Brain microvascular endothelial cell (primary cell): ENCODE results near the gene CCNB1IP1.

ENCODE experiments used
- DNase-seq: peaks from one replicate; pipeline ENCODE4 v3.0.0-alpha.2; 2020
- H3K27ac ChIP-seq: fragments of 250-450 bp; sonication (Bioruptor Pico); 2 replicates; pipeline ENCODE4 v1.5.1; 2020; ENCODE audit warnings: mild to moderate bottlenecking, moderate library complexity
- H3K27me3 ChIP-seq: fragments of 250-450 bp; sonication (Bioruptor Pico); replicated peaks from 2 replicates; pipeline ENCODE4 v1.5.1; 2020; ENCODE audit warnings: mild to moderate bottlenecking
- H3K36me3 ChIP-seq: fragments of 250-450 bp; sonication (Bioruptor Pico); replicated peaks from 2 replicates; pipeline ENCODE4 v1.5.1; 2020; ENCODE audit warnings: mild to moderate bottlenecking
- H3K4me3 ChIP-seq: 2 replicates; pipeline ENCODE4 v1.5.1; 2011; ENCODE audit warnings: low read depth, mild to moderate bottlenecking, control low read depth, low read length, moderate library complexity
- in situ Hi-C: cut with HindIII; loops from 2 replicates; pipeline ENCODE4 v1.10.0; 2017; ENCODE audit warnings: low sequenced_read_pairs, low pct_ligation_motif_present
- TF ChIP-seq, protein P1 (sequence below): IDR thresholded peaks from 2 replicates; pipeline ENCODE4 v1.5.1; 2011; ENCODE audit warnings: low read depth, mild to moderate bottlenecking, moderate library complexity, low read length, control low read depth, inconsistent platforms; ENCODE audit errors: missing control alignments

Gene CCNB1IP1

DNA sequence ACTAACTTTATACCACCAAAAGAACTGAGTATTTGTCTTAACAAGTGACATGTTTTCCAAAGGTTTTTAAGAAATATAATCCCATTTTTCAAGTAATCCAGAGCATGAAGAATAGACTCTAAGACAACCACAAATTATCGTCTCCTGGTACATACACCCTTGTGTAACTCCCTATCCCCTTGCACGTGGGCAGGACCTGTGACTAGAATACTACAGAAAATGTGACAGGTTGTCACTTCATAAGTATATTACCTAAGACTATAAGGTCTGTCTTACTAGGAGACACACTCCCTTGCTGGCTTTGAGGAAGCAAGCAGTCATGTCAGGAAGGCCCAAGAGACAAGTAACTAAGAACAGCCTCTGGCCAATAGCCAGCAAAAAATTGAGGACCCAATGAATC is 19.1 kb downstream of the CCNB1IP1 start:
- in situ Hi-C loops, result no loop called here
- no peak for DNase-seq
- TF ChIP-seq, protein P1, sequence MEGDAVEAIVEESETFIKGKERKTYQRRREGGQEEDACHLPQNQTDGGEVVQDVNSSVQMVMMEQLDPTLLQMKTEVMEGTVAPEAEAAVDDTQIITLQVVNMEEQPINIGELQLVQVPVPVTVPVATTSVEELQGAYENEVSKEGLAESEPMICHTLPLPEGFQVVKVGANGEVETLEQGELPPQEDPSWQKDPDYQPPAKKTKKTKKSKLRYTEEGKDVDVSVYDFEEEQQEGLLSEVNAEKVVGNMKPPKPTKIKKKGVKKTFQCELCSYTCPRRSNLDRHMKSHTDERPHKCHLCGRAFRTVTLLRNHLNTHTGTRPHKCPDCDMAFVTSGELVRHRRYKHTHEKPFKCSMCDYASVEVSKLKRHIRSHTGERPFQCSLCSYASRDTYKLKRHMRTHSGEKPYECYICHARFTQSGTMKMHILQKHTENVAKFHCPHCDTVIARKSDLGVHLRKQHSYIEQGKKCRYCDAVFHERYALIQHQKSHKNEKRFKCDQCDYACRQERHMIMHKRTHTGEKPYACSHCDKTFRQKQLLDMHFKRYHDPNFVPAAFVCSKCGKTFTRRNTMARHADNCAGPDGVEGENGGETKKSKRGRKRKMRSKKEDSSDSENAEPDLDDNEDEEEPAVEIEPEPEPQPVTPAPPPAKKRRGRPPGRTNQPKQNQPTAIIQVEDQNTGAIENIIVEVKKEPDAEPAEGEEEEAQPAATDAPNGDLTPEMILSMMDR, result no peak
- no peak overlapping the region for H3K4me3 ChIP-seq
- H3K27me3 ChIP-seq, result no peaks in the 10 kb centered on the region
- peaks cover 44% of the 10 kb centered on the region for H3K36me3 ChIP-seq
- H3K27ac ChIP-seq, result no peak overlapping the region

DNA sequence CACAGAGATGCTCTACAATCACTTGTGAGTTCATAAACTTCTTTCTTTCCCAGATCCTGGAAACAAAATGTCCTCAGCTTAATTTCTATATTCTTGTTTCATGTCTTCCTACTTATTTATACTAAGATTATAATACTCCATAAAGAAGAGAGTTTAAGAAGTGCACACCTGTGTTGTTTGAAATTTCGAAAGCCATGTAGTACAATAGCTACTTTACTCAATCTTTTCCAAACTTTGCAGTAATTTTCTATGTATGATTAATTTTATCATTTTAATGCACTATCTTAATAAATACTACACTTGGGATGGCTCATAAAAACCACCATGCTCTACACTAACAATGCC is 27.0 kb downstream of the CCNB1IP1 start:
- Histone ChIP-seq H3K27me3 (no peaks in the 10 kb centered on the region), H3K36me3 (peaks cover under 1% of the 10 kb centered on the region), H3K4me3 (peak overlapping the region; percentile 89), H3K27ac (no peak overlapping the region)
- DNase-seq, result no peak
- in situ Hi-C loops, result no loop called here
- TF ChIP-seq, protein P1, result no peak

DNA sequence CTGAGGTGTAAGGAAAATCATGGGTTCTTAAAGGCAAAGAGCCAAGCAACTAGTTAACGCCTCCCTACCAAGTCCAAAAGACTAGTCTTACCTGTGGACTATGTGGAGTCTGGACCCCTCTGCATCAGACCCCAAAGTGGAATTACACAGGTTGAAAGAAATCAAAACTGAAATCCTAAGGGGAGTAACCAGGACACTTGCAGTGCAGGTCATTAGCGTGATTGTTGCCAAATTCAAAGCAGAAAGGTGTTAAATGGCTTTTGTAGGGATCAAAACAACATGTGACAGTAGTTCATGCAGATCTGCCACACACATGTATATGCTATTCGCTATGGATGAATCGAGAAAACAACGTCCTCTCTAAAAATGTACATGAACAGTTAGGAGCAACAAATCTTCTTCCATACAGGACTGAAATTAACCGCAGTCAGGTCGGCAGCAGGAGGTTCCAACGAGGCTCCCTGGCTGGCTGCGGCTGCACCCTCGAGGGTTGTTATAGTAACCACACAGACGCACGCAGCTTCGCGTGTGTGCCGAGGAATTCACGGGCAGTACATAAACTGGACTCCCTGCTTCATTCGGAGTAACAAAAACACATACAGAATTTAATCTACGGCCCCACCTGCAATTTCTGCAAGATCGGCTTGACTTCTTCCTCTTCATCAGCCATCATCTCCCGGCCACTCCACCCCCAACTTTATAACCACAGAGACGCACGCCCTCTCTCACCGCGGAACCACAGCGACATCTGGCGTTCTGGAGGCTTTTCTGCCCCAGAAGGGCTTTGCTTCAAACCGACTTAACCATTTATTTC is 27.6 kb downstream of the CCNB1IP1 start, which contains the start of gene TTC5:
TSS of gene TTC5 (minus strand) at position 687 of the 814 bp plus-strand sequence. CDS start at position 673, 14 bp downstream.
- in situ Hi-C loops, result no loop called here
- Histone ChIP-seq H3K4me3 (peak within 1 kb of the TSS; percentile 89), H3K36me3 (peaks cover 5% of the 10 kb centered on the region), H3K27me3 (no peaks in the 10 kb centered on the region), H3K27ac (peak within 1 kb of the TSS; percentile 22)
- peak; percentile 83 for DNase-seq
- TF ChIP-seq, protein P1, result peak; percentile 98

DNA sequence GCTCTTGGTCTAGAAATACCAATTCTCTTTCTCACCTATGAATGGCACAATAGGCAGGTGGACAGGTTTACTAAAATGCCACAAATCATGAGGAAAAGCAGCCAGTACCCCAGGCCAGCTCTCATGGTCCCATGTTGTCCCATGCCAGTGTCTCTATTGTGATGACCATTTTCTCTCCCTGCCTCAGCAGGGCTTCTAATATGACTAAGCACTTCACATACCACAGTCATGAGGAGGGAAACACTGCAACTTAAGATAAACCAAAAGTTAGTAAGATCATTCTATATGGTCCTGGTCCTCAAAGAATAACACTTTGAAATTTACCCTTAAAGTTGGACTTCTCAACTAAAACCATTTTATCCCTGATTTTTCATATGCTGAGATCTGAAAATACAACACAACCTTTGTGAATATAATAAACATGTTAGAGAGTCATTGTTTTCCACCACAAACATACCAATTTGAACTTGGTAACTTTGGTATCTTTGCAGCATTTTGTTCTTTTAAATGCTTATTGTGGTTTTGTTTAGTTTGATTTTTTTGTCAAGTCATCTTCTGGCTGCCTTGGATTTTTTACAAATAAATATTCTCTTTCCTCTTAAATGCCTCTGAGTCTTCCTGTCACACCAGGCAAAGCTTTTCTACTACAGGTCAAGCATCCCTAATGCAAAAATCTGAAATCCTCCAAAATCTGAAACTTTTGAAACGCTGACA is 30.9 kb downstream of the CCNB1IP1 start:
- H3K27ac ChIP-seq, result no peak overlapping the region
- peaks cover 23% of the 10 kb centered on the region for H3K36me3 ChIP-seq
- TF ChIP-seq, protein P1, result no peak

DNA sequence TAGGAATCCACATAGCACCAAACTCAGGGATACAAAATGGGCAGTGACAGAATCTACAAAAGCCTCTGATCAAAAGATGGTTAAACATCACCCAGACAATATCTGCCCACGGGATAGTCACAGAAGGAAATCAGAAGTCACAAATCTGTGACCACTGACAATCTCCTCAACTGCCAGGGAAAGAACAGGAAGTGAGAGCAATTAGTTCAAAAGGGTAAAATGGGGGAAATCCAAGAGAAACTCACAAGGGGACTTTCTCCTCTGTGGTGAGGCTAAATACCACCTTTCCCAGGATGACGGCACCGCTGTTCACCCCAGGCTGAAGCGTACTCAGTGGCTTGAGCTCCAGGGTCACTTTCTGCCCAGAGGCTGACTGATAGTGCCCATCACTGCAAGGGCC is 38.0 kb downstream of the CCNB1IP1 start:
- H3K27me3 ChIP-seq, result no peaks in the 10 kb centered on the region

More for the DNA sequence above, 30.9 kb downstream of the CCNB1IP1 start:
- H3K4me3 ChIP-seq, result no peak overlapping the region
- in situ Hi-C loops, result no loop called here
- DNase-seq, result peak; percentile 55
- H3K27me3 ChIP-seq, result no peaks in the 10 kb centered on the region

More for the DNA sequence above, 38.0 kb downstream of the CCNB1IP1 start:
- Histone ChIP-seq H3K27ac (no peak overlapping the region), H3K36me3 (peaks cover 48% of the 10 kb centered on the region), H3K4me3 (no peak overlapping the region)
- DNase-seq, result no peak
- in situ Hi-C loops, result no loop called here
- TF ChIP-seq, protein P1, result no peak
